Measurements from ENCODE around the gene KIF16B. TPM values are rescaled to one million over a fixed set of nuclear protein-coding genes. Genes with fewer than 3 reads are reported as not detected.
"Not testable (repeated sequence)": the region's sequence is repeated elsewhere in the genome, so short reads cannot be mapped to it uniquely, and the experiment has no call there.

KIF16B gene
- total RNA-seq, 1 donor from 2014 or later: 22.1 TPM

- no peak for DNase-seq
These were observed 15.0 kb upstream of the KIF16B start for GRCh38 chr20:16588241-16588640.

- no peak for DNase-seq
These were observed 13.8 kb upstream of the KIF16B start for GRCh38 chr20:16587066-16587465.

GRCh38 chr20:16583474-16583873, 10.2 kb upstream of the KIF16B start:
- DNase-seq: no peak

- DNase-seq: no peak
These were observed 8.0 kb upstream of the KIF16B start for GRCh38 chr20:16581241-16581640.

- DNase-seq: no peak
These were observed 7.4 kb upstream of the KIF16B start for GRCh38 chr20:16580620-16581019.

- DNase-seq: peak; percentile 36
These were observed 6.9 kb upstream of the KIF16B start for GRCh38 chr20:16580147-16580546.

GRCh38 chr20:16576219-16576618, 3.0 kb upstream of the KIF16B start:
- no peak for DNase-seq

GRCh38 chr20:16575390-16576140, 2.3 kb upstream of the KIF16B start:
- DNase-seq: no peak

GRCh38 chr20:16574656-16575355, 1.6 kb upstream of the KIF16B start:
- peak; percentile 49 for DNase-seq

GRCh38 chr20:16571333-16571732, 1.9 kb downstream of the KIF16B start:
- no peak for DNase-seq

GRCh38 chr20:16569246-16570153, 3.7 kb downstream of the KIF16B start:
- no peak for DNase-seq

GRCh38 chr20:16566080-16566479, 7.2 kb downstream of the KIF16B start:
- DNase-seq: no peak

GRCh38 chr20:16564079-16564478, 9.2 kb downstream of the KIF16B start:
- DNase-seq: not testable (repeated sequence)

GRCh38 chr20:16563066-16563806, 10.0 kb downstream of the KIF16B start:
- DNase-seq: no peak

GRCh38 chr20:16562259-16562658, 11.0 kb downstream of the KIF16B start:
- DNase-seq: no peak

GRCh38 chr20:16560661-16561060, 12.6 kb downstream of the KIF16B start:
- DNase-seq: no peak

GRCh38 chr20:16560216-16560615, 13.0 kb downstream of the KIF16B start:
- no peak for DNase-seq

GRCh38 chr20:16556301-16556700, 16.9 kb downstream of the KIF16B start:
- DNase-seq: no peak

- no peak for DNase-seq
These were observed 17.5 kb downstream of the KIF16B start for GRCh38 chr20:16555754-16556153.

- DNase-seq: no peak
These were observed 18.3 kb downstream of the KIF16B start for GRCh38 chr20:16554766-16555543.

- DNase-seq: no peak
These were observed 19.6 kb downstream of the KIF16B start for GRCh38 chr20:16553684-16554083.
